Neural crest cell (in vitro differentiated cells): Measurements from ENCODE around the gene NANOS3. TPM values are rescaled to one million over a fixed set of nuclear protein-coding genes. Genes with fewer than 3 reads are reported as not detected.

Experiments
- DNase-seq: peaks from one replicate; pipeline ENCODE4 v3.0.0; 2021; ENCODE audit warnings: low read depth, mixed read lengths, low spot score
- H3K27ac Mint-ChIP-seq: one replicate; pipeline ENCODE4 v1.8.0; 2021; ENCODE audit warnings: mild to moderate bottlenecking, mixed read lengths; ENCODE audit not compliant: unreplicated experiment
- H3K27me3 Mint-ChIP-seq: 2 replicates; pipeline ENCODE4 v1.8.0; 2021; ENCODE audit warnings: low read depth, mild to moderate bottlenecking, mixed read lengths
- H3K36me3 Mint-ChIP-seq: 2 replicates; pipeline ENCODE4 v1.8.0; 2021; ENCODE audit warnings: low read depth, mild to moderate bottlenecking, mixed read lengths
- H3K4me1 Mint-ChIP-seq: 2 replicates; pipeline ENCODE4 v1.8.0; 2021; ENCODE audit warnings: mixed read lengths
- H3K4me3 Mint-ChIP-seq: one replicate; pipeline ENCODE4 v1.8.0; 2021; ENCODE audit warnings: mild to moderate bottlenecking, mixed read lengths
- H3K9me3 Mint-ChIP-seq: 2 replicates; pipeline ENCODE4 v1.8.0; 2021; ENCODE audit warnings: mixed read lengths
- CTCF ChIP-seq: fragments of 200-600 bp; sonication (generic); conservative IDR thresholded peaks from 2 replicates; pipeline ENCODE4 v1.5.0; 2021; ENCODE audit warnings: antibody characterized with exemption, mild to moderate bottlenecking
- long read RNA-seq: library from polyadenylated mRNA; unstranded; transcript quantifications from one replicate; pipeline ENCODE4 v2.0.0, GENCODE V29; 2020
- total RNA-seq: library from RNA; stranded (reverse); gene quantifications from 2 replicates; pipeline ENCODE4 v1.2.1, GENCODE V29; 2021

Gene NANOS3
- total RNA-seq = 0.73 and 1.6 TPM in 2 replicates
- long read RNA-seq = 0 reads

GRCh38 chr19:13876834-13877233 lies at the start of gene NANOS3:
NANOS3 (plus strand) TSS chr19:13877134; CDS start chr19:13877249, 115 bp downstream.
- Mint-ChIP-seq H3K27me3 (peaks cover 6% of the 10 kb centered on the region), H3K4me3 (no peak within 1 kb of the TSS), H3K27ac (no peak within 1 kb of the TSS), H3K4me1 (peaks cover 21% of the 10 kb centered on the region), H3K36me3 (no peaks in the 10 kb centered on the region), H3K9me3 (no peaks in the 10 kb centered on the region)
- DNase-seq = no peak
- no peak for TF ChIP-seq CTCF

DNA sequence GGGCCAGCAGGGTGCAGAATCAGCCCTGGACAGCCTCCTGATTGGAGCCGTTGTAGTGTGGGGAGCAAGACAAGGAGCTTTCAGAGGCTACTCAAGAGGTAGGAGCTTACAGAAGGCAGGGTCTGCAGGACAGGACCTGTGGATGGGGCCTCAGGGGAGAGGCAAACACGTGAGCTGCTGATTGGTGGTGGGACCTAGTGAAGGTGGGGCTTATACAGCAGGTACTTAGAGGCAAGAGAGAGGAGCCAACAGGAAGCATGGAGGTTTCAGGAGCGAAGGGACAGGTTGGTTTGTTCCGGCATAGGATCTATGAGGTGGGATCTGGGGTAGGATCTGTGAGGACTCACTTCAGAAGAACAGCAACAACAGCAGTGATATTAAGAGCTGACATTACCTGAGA lies 49.3 kb upstream of the NANOS3 start:
- no peak overlapping the region for H3K4me3 Mint-ChIP-seq
- no peaks in the 10 kb centered on the region for H3K27me3 Mint-ChIP-seq
- peaks cover 8% of the 10 kb centered on the region for H3K4me1 Mint-ChIP-seq
- peak overlapping the region; percentile 79 for H3K27ac Mint-ChIP-seq
- H3K9me3 Mint-ChIP-seq = no peaks in the 10 kb centered on the region
- no peak for DNase-seq
- peaks cover 9% of the 10 kb centered on the region for H3K36me3 Mint-ChIP-seq
- TF ChIP-seq CTCF = no peak

GRCh38 chr19:13830114-13830740 lies 46.7 kb upstream of the NANOS3 start:
- no peak for TF ChIP-seq CTCF
- H3K9me3 Mint-ChIP-seq = no peaks in the 10 kb centered on the region
- DNase-seq = no peak
- H3K27me3 Mint-ChIP-seq = peaks cover 3% of the 10 kb centered on the region
- peaks cover 9% of the 10 kb centered on the region for H3K36me3 Mint-ChIP-seq
- no peak overlapping the region for H3K27ac Mint-ChIP-seq
- H3K4me1 Mint-ChIP-seq = peaks cover 20% of the 10 kb centered on the region
- no peak overlapping the region for H3K4me3 Mint-ChIP-seq

DNA sequence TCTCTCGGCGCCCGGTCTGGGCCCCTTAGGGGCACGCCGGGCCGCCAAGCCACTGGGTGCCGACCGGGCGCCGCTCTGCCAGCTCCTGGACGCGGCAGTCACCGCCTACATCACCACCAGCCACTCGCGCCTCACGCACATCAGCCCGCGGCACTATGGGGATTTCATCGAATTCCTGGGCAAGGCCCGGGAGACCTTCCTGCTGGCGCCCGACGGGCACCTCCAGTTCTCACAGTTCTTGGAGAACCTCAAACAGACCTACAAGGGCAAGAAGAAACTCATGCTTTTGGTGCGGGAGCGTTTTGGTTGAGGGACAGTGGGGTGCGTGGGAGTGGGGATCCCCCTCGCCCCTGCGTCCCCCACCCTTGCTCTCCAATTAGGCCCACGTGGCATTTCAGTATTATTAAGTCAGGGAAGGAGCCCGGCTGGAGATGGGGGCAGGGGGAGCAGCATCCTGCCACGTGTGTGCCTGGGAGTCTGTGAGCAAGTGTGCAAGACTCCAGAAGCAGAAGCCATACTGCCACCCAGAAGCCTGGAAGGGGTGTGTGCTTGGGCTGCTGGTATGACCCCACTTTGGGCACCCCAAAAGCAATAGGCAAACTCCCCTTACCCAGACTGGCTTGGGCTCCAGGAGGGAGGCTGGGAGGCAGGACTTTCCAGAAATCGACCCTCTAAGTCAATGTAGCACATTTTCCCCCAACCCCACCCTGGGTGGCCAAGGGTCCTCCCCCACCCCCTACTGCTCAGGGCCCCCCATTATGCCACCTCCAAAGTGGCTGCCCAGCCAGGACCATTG lies 46.0 kb upstream of the NANOS3 start:
- H3K4me3 Mint-ChIP-seq = no peak overlapping the region
- DNase-seq = no peak
- H3K27ac Mint-ChIP-seq = no peak overlapping the region
- H3K36me3 Mint-ChIP-seq = peaks cover 6% of the 10 kb centered on the region
- H3K4me1 Mint-ChIP-seq = peaks cover 17% of the 10 kb centered on the region
- no peaks in the 10 kb centered on the region for H3K9me3 Mint-ChIP-seq
- TF ChIP-seq CTCF = no peak
- H3K27me3 Mint-ChIP-seq = peaks cover 3% of the 10 kb centered on the region

- no peak for TF ChIP-seq CTCF
- H3K9me3 Mint-ChIP-seq = no peaks in the 10 kb centered on the region
- H3K4me3 Mint-ChIP-seq = no peak overlapping the region
- peaks cover 3% of the 10 kb centered on the region for H3K27me3 Mint-ChIP-seq
- DNase-seq = no peak
- H3K4me1 Mint-ChIP-seq = peaks cover 14% of the 10 kb centered on the region
- no peak overlapping the region for H3K27ac Mint-ChIP-seq
- H3K36me3 Mint-ChIP-seq = peaks cover 3% of the 10 kb centered on the region
These were observed 45.1 kb upstream of the NANOS3 start for GRCh38 chr19:13831537-13832467.
